ENCODE data around the gene SOX13. TPM values are rescaled to one million over a fixed set of nuclear protein-coding genes. Genes with fewer than 3 reads are reported as not detected.

The SOX13 gene
- total RNA-seq, 1 donor from 2014 or later, result 41.0 TPM

DNA sequence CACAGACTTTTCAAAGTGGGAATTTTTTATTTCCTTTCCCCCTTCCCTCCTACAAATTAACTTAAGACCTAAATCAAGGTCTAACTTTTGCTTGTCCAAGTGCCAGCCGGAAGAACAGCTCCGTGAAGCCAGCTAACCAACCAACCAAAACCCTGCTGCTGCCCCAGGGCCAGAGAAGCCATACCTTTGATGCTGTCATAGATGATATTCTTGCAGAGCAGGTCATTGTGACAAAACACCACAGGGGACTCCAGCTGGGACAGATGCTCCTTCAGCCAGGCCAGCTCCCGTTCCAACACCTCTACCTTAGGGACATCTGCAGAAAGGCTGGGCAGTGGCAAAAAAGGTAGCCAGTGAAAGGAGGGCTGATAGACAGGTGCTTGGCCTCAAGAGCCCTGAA is 68.2 kb downstream of the SOX13 start:
- no peak for DNase-seq (ENCODE audit: extremely low spot score in 2 of 2)
- H3K27ac ChIP-seq, result no peak overlapping the region
- TF ChIP-seq POLR2AphosphoS5 (IDR thresholded peaks at IDR 0.05; ENCODE audit: insufficient read depth in 1 of 2, low read depth in 1 of 2), result no peak
- no peak for TF ChIP-seq POLR2A (IDR thresholded peaks at IDR 0.05)
- TF ChIP-seq, protein P1, sequence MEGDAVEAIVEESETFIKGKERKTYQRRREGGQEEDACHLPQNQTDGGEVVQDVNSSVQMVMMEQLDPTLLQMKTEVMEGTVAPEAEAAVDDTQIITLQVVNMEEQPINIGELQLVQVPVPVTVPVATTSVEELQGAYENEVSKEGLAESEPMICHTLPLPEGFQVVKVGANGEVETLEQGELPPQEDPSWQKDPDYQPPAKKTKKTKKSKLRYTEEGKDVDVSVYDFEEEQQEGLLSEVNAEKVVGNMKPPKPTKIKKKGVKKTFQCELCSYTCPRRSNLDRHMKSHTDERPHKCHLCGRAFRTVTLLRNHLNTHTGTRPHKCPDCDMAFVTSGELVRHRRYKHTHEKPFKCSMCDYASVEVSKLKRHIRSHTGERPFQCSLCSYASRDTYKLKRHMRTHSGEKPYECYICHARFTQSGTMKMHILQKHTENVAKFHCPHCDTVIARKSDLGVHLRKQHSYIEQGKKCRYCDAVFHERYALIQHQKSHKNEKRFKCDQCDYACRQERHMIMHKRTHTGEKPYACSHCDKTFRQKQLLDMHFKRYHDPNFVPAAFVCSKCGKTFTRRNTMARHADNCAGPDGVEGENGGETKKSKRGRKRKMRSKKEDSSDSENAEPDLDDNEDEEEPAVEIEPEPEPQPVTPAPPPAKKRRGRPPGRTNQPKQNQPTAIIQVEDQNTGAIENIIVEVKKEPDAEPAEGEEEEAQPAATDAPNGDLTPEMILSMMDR (IDR thresholded peaks at IDR 0.05), result no peak
- H3K4me1 ChIP-seq, result no peaks in the 10 kb centered on the region
- H3K4me3 ChIP-seq, result no peak overlapping the region
- intact Hi-C loops (cut with DNase I), result no loop called here
- H3K9me3 ChIP-seq, result no peaks in the 10 kb centered on the region
- H3K27me3 ChIP-seq, result no peaks in the 10 kb centered on the region
- H3K36me3 ChIP-seq, result peaks cover 4 to 43% of the 10 kb centered on the region in 2 donors

DNA sequence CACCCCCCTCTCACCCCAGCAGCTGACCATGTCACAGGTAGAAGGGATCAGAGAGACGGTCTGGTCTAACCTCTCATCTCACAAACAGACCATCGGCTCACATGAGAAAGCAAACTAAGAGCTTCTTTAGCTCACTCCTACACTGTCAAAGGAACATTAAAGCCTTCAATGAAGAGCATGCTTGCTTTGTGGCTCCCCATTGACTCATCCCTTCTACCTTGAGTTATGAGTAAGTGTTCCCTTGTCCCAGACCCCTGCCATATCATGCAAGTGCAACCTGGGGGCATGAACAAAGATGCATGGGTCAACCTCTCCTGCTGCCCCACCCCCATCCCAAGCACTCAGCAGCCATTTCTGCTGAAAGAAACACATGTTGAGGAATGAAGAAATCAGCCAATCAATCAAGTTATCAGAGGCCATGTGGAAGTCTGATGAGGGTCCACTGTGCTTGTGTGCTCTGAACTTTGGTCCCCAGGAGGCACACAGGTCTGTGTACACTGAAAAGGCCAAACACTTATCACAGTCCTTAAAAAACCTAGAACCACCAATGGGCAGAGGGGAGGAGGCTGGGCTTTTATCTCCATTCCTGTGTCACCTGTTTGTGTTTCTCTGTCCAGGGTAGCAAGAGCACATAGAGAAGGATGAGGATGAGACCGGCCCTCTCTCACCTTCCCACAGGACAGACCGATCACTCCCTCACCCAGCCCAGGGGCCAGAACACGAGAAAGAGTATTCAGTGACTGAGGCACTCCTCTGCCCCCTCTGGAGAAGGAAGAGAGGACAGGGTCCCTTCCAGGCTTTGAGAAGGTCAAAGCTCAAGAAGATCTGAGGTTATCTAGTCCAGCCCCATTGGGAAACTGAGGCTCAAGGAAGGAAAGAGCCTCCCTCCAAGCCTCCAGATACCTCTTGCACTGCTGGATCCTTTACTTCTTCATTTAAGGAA is 69.4 kb downstream of the SOX13 start:
- no peak overlapping the region for H3K27ac ChIP-seq
- no peak for DNase-seq (ENCODE audit: extremely low spot score in 2 of 2)
- no peaks in the 10 kb centered on the region for H3K4me1 ChIP-seq
- intact Hi-C loops (cut with DNase I), result no loop called here
- H3K9me3 ChIP-seq, result no peaks in the 10 kb centered on the region
- H3K4me3 ChIP-seq, result no peak overlapping the region
- no peaks in the 10 kb centered on the region for H3K27me3 ChIP-seq
- H3K36me3 ChIP-seq, result peaks cover 4 to 36% of the 10 kb centered on the region in 2 donors
- TF ChIP-seq, protein P1 (IDR thresholded peaks at IDR 0.05), result no peak
- TF ChIP-seq POLR2A (IDR thresholded peaks at IDR 0.05) (no peak), POLR2AphosphoS5 (IDR thresholded peaks at IDR 0.05; ENCODE audit: insufficient read depth in 1 of 2, low read depth in 1 of 2) (no peak)

DNA sequence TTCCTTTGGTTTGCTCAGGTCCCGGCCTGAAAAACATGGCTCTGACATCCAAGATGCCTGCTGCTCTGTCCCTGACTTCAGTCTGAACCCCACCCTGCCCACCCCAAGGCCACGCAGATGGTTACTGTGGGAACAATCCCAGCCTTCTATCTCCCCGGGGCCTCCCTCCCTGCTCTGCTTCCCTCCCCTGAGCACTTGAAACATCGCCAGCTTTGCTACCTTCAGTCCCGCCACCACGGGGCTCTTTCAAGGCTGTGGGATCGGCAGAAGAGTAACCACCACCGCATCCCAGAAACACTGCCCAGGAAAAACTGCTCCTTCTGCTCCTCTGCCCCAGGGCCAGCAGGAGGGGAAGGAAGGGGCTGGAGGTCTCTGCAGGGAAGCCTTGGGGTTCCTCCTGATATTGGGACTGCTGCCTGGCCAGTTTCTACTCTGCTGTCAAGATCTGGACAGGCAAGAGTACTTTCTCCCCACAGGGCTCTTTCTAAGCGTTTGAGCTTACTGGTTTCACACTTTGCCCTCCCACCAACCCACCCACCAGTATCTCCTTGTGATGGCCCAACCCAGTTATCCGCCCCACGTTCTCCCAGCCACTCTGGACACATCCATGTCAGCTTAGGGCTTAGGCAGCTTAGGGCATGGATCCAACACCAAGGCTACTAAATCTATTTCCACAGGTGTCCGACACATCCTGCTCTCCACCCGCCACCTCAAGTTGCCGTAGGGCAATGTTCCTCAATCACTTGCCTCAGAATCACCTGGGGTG is 70.5 kb downstream of the SOX13 start:
- intact Hi-C loops (cut with DNase I), result no loop called here
- H3K36me3 ChIP-seq, result peaks cover 4 to 34% of the 10 kb centered on the region in 2 donors
- DNase-seq (ENCODE audit: extremely low spot score in 2 of 2), result no peak
- H3K9me3 ChIP-seq, result no peaks in the 10 kb centered on the region
- no peak overlapping the region for H3K4me3 ChIP-seq
- H3K4me1 ChIP-seq, result peaks cover under 1% of the 10 kb centered on the region
- TF ChIP-seq, protein P1 (IDR thresholded peaks at IDR 0.05), result no peak
- TF ChIP-seq POLR2AphosphoS5 (IDR thresholded peaks at IDR 0.05; ENCODE audit: insufficient read depth in 1 of 2, low read depth in 1 of 2), result no peak
- TF ChIP-seq POLR2A (IDR thresholded peaks at IDR 0.05), result no peak
- H3K27ac ChIP-seq, result no peak overlapping the region
- H3K27me3 ChIP-seq, result no peaks in the 10 kb centered on the region

DNA sequence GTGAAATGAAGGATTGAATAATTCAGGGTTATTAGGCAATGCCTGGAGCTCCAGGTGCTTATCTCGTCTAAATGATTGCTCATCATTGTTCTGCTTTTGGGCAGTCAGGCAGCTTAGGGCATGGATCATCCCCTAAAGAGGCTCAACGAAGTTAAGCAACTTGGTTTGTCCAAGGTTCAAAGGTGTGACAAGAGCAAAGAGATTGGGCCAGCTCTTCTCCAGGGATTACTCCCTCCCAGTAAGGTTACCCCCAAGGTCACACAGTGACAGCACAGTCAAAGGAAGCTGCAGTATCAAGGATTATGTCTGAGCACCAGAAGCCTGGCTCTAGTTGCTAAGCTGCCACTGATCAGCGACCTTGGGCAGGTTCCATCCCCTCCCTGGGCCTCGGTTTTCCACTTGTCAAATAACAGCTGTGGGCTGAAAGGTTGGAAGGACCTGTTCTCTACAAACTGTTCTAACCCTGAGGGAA is 72.2 kb downstream of the SOX13 start:
- H3K27me3 ChIP-seq, result no peaks in the 10 kb centered on the region
- H3K9me3 ChIP-seq, result no peaks in the 10 kb centered on the region
- TF ChIP-seq POLR2A (IDR thresholded peaks at IDR 0.05) (no peak), POLR2AphosphoS5 (IDR thresholded peaks at IDR 0.05; ENCODE audit: insufficient read depth in 1 of 2, low read depth in 1 of 2) (no peak)
- TF ChIP-seq, protein P1 (IDR thresholded peaks at IDR 0.05), result no peak
- intact Hi-C loops (cut with DNase I), result no loop called here
- peaks cover 0 to 21% of the 10 kb centered on the region in 2 donors for H3K36me3 ChIP-seq
- peaks cover 17% of the 10 kb centered on the region for H3K4me1 ChIP-seq
- H3K4me3 ChIP-seq, result no peak overlapping the region
- DNase-seq (ENCODE audit: extremely low spot score in 2 of 2), result no peak
- no peak overlapping the region for H3K27ac ChIP-seq

All from vagina (tissue), 2 donors.